ENCODE results near the gene LRRC61. TPM values are rescaled to one million over a fixed set of nuclear protein-coding genes. Genes with fewer than 3 reads are reported as not detected.

LRRC61 gene
- total RNA-seq, 1 donor from 2014 or later = 2.4 TPM

DNA sequence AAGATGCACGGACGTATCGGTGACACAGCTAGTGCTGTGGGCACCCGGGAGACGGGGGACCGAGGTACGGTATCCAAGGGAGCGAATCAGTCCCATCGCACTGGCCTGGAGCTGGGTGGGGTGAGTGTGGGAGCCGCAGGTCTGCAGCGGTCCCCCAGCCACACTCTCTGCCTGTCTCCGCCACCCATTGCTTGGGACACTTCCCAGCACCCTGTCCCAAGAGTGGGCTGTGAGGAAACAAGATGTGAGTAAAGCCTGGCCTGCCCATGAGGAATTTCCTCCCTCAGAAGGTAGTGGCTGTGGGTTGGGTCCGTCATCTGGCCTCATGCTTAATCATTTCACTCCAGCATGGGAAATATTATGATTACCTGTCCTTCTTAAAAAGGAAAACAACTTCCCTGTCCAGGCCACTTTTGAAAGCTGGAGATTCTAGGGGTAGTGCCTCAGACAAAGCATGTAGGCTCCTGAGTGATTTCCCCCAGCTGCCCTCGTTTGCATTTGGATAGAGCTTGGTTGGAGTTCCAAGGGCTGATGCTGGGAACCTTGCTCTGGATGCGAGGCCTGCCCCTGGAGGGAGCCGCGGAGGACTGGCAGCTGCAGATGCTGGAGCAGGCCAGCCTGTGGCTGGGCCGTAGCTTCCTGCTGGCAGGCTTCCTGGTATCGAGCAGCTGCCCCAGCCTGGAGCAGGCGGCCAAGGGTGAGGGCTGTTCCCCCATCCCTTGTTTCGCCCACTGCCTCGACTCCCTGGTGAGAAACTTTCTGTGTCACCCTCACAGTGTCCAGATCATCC lies 6.4 kb downstream of the LRRC61 start:
- DNase-seq (ENCODE audit: extremely low read depth, low read depth, low spot score) = no peak

DNA sequence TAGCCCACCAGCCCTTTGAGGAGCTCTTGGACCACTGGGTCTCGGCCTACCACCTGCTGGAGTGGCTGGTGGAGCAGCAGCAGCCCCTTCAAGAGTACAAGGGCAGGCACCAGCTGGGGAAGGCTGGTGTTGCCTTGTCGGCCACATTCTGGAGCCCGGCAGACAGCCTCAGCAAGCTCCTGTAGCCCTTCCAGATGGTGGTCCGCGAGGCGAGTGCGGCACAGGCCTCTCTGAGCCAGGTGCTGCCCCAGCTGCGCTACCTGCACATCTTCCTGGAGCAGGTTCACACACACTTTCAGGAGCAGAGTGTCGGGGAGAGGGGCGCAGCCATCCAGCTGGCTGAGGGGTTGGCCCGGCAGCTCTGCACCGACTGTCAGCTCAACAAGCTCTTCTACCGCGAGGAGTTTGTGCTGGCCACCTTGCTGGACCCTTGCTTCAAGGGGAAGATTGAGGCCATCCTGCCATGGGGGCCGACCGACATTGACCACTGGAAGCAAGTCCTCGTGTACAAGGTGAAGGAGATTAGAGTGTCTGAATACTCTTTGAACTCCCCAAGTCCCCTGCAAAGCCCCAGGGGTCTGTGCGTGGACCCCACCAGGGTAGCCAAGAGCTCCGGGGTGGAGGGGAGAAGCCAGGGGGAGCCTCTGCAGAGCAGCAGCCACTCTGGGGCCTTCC lies 7.2 kb downstream of the LRRC61 start:
- DNase-seq (ENCODE audit: extremely low read depth, low read depth, low spot score) = no peak

DNA sequence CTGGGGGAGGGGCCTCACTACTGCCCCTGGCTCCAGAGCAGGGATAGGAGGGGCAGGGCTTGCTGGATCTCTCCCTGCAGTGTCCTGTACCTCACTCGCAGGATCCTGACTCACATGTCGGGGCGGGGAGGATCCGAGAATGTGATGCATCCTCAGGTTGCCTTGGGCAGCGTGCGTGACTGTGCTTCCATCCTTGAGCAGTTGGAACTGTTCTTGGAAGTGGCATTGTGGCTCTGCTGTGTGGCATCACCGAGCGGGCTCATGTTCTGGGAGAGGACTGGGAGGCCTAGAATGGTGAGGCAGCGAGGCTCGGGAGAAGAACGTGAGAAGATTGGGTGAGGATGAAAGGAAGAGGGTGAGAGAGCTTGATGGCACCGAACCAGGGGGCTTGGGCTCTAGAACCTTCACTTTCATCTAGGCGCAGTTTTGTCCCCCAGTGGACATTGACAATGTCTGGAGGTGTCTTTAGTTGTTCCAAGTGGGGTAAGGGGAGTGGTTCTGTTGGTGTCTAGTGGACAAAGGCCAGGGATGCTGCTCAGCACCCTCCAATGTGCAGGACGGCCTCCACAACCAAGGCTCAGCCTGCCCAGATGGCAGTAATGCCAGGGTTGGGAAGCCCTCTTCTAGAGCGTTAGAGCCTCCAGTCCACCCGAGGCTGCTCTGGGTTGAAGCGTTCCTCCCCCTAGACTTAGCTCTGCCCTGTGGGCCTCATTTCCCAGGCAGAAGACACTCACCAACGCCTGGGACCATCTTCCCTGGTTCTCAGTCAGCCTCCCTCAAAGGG lies 9.9 kb downstream of the LRRC61 start:
- no peak for DNase-seq (ENCODE audit: extremely low read depth, low read depth, low spot score)

DNA sequence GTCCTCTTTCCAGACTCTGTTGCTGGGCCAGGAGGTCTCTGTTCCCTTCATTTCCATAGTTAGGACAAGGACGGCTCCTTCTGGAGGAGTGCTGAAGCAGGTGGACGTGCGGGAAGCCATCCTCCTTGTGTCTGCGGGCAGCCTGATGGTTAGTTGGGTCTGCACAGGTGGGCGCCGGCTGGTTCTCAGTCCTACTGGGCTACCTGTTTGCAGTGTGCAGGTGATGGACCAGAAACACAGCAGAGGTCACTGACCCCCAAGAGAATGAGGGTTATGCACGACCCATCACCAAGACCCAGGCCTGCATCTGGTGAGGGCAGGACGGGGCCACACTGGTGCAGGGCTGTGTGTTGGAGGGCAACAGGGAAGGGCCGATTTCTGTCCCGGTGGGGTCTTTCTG lies 10.5 kb downstream of the LRRC61 start:
- DNase-seq (ENCODE audit: extremely low read depth, low read depth, low spot score) = no peak

DNA sequence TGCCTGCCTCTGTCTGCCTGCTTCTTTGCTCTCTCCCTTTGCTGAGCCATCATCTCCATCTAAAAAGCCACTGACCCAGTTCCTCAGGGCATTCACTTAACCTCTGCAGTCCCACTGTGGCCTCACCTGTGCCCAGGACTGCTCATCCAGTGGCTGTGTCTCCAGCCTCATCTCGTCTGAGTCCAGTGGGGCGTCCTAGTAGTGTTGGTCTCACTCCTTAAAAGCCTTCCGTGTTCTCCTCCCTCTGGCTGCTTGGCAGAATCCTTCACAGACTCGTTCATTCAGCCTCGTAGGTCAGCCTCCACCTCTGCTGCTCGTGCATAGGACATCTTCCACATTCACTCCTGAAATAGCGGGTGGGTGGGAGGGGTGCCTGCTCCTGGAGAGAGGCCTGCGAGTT lies 11.0 kb downstream of the LRRC61 start:
- DNase-seq (ENCODE audit: extremely low read depth, low read depth, low spot score) = no peak

DNA sequence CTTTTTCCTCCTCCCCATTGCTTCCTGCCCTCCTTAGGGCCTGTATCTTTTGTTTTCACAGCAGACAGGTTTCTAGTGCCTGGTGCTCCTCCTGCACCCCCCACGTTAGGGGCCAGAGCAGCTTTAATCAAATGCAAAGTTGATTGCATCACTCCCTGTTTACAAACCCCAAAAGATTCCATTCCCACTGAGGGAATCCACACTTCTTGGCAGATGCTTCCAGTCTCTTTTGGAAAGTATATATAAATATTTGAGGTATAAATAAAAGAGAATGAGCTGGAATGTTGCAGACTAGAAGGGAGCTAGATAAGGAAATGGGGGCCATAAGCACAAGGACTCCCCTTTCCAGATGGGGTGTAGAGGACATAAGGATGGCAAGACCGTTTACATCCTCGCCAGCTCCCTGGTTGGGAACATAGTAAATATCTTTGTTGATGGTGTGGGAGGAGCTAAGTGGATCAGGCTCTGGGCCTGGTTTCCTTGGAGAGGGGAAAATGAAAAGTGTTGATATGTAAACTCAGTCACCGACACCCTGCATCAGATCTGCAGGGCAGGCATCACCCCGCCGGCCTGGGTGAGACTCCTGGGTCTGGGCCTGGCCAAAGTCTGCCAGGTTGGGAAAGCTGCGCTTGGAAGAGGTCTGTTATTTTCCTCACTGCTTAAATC lies 12.1 kb downstream of the LRRC61 start:
- no peak for DNase-seq (ENCODE audit: extremely low read depth, low read depth, low spot score)

DNA sequence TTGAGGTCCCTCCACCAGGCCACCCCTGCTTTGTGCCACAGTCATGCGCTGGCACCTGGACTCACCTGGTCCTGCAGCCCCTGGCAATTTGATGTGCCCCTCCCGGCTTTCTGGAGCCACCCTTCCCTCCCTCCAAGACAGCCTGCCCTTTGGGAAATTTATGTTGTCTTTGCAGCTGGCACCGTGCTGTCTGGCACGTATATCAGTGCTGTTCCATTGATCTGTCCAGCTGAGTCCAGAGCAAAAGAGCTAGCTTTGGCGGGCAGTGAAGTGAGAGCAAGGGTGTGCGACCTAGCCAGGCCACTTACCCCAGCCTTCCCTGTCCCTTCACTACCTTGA lies 12.6 kb downstream of the LRRC61 start:
- no peak for DNase-seq (ENCODE audit: extremely low read depth, low read depth, low spot score)

DNA sequence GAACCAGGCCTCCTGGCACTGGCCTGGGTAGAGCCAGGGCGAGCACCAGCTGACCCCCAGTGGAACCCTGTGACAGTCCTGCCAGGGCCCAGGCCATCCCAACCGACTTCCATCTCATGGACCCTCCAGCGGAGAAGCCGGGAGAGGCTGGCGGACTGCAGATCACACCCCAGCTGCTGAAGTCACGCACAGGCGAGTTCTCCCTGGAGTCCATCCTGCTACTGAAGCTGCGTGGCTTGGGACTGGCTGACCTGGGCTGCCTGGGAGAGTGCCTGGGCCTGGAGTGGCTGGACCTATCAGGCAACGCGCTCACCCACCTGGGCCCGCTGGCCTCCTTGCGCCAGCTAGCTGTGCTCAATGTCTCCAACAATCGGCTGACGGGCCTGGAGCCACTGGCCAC lies 13.6 kb downstream of the LRRC61 start:
- DNase-seq (ENCODE audit: extremely low read depth, low read depth, low spot score) = no peak

DNA sequence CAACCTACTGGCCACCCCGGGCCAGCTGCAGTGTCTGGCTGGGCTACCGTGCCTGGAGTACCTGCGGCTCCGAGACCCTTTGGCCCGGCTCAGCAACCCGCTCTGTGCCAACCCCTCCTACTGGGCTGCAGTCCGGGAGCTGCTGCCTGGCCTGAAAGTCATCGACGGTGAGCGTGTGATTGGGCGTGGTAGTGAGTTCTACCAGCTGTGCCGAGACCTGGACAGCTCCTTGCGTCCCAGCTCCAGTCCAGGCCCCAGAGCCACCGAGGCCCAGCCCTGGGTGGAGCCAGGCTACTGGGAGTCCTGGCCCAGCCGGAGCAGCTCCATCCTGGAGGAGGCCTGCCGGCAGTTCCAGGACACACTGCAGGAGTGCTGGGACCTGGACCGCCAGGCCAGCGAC lies 14.0 kb downstream of the LRRC61 start:
- no peak for DNase-seq (ENCODE audit: extremely low read depth, low read depth, low spot score)

DNA sequence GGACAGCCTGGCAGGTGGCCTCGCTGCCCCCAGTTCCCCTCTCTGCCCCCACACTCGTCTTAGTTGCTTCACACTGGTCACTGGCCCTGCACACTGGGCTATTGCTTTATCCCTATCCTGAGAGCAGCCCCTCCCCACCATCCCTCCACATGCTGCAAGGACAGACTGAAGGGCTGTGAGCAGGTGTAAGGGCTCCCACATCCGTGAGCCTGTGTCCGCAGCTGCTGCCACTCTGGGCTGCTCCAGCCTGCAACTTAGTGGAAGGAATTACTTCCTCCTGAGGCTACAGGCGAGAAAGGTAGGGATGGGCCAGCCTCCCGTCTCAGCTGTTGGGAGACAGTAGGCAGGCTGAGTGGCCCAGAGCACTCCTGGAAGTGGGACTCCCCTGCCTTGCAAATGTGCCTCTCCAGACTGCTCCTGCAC lies 14.5 kb downstream of the LRRC61 start:
- no peak for DNase-seq (ENCODE audit: extremely low read depth, low read depth, low spot score)

DNA sequence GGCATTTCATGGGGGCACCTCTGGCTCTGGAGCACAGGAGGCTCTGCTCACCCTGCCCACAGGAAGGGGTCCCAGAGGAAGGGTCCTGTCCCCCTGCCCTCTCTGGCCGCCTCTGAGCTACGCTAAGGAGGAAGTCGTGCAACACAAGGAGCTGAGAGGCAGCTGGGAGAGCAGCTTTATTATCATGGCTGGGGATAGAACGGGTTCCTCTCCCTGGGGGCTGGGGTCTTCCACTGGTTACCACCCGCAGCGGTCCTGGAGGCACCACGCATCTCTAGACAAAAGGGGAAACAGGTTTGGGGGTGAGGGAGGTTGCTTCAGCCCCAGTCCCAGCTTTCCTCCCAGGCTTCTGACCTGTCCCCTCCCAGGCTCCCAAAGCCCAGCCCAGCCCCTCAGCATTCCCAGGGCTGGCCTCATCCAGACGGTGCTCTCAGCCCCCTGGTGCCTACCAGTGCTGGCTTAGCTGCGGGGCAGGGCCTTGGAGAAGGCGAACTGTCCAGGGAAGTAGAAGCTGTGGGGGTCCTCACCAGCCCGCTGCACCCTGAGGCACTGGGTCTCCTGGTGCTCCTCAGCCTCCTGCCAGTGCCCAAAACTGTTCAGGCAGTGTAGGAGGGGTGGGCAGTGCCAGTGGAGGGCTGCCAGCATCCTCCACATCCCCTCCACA lies 15.1 kb downstream of the LRRC61 start:
- no peak for DNase-seq (ENCODE audit: extremely low read depth, low read depth, low spot score)

DNA sequence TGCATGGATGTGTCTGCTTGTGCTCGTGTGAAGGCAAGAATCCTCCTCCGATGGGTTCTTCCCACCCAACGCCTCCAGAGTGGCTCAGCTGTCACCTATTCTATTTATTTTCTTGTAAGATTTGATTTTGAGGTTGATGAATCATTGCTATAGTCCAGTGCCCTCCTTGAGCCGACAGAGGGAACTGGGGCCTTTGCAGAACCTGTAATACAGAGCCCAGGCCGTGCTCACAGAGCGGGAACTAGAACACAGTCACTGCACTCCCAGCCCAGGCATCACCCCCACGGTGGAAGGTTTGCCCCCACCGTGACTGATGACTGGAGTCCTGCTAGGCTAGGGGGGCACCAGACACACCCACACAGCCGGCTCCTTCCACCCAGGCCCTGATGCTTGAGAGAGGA lies 16.3 kb downstream of the LRRC61 start:
- DNase-seq (ENCODE audit: extremely low read depth, low read depth, low spot score) = no peak

DNA sequence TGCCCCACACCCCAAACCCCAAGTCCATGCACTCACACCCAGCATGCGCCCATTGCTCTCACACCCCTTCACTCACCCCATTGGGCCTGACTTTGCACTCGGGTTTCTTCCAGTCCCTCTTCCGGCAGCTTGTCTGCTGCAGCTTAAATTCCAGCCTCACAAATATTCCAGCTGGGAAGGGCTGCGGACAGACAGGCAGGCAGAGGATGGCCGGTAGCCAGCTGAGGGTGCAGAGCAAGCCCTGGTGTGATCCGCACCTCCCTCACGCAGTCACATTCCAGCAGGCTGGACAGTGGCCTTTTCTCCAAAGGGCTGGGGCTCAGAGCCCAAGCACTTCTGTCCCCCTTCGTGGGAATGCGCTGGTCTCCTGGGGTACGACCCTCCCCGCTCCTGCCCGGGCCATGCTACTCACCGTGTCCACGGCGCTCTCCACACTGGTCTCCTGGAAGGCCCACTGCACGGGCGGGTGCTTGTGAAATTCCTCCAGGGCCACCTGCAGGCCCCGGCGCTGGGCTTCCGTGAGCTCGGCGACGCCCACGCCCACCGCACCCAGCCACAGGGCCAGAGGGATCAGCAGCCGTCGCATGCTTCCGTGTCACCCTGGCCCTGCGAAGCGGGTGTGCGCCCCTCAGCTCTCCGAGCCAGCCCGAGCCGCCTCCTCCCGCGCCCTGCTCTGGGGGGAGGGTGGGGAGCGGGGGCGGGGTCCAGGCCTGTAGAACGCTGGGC lies 17.0 kb downstream of the LRRC61 start:
- no peak for DNase-seq (ENCODE audit: extremely low read depth, low read depth, low spot score)

DNA sequence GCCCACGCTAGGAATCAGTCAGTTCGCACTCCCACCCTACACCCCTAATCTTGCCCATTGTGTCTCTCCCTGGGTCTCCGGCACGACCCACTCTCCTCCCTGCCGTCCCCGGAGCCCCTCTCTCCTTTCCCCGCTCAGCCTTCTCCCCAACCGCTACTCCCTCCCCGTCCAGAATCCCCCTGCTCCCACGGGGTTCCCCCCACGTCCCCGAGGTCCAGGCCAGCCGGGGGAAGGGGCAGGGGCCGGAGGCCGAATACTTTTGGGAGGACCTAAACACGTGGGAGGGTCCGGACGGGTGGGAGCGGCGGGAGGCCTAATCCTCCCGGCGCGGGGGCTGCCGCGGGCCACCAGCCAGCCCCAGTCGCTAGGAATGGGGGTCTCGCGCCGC lies 17.7 kb downstream of the LRRC61 start:
- DNase-seq (ENCODE audit: extremely low read depth, low read depth, low spot score) = no peak

DNA sequence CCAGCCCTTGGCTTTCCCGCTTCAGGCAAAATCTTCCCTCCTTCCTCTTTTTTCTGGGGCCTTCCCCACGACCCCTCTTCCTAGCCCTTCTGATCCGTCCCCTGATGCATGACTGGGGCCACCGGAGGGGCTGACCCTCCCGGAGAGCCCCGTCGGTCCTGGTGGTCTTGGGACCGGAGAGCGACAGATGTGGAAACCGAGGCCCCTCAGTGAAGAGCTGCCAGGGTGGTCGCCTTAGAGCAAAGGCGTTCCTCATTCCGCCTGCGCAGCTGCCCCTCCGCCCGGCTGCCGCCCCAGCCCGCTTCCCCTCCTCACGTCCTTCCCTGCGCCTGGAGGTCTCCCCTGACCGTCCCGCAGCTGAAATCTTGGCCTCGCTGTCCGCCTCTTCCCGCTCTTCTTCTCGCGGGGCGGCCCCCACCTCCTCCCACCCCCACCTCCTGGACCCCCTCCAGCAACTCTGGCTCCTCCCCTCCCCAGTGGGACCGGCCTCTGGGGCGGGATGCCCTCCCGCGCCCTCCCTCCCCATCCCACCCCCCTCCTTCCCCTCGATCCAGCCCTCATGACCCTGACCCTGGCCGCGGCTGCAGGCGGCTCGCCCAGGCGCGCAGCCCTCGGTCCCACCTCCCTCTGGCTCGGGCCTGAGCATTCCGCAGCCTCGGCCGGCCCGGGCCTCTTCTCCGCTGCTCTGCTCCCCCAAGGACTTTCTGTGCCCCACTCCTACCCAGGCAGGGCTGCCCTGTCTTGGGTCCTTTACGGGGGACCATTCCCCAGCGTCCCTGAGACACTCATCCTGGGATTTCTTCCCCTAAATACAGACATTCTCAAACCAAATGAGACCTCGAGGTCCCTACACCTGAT lies 18.3 kb downstream of the LRRC61 start, which contains the start of gene RARRES2:
Gene RARRES2 (minus strand): TSS at position 367 of the 858 bp plus-strand sequence. CDS start 1,020 bp downstream, outside the sequence.
- DNase-seq (ENCODE audit: extremely low read depth, low read depth, low spot score) = no peak

DNA sequence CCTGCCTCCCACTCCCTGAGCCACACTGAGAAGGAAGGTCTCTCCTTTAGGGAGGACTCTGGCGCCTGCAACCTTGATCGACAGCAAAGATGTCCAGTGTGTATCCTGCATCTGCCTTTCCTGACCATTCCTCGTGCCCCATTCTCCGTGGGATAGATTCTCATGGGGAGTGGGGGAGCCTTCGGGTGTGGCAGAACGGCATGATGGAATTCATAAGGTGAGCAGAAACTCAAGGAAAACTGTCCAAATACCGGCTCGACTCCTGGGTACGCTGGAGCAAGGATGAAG lies 18.9 kb downstream of the LRRC61 start:
- no peak for DNase-seq (ENCODE audit: extremely low read depth, low read depth, low spot score)

DNA sequence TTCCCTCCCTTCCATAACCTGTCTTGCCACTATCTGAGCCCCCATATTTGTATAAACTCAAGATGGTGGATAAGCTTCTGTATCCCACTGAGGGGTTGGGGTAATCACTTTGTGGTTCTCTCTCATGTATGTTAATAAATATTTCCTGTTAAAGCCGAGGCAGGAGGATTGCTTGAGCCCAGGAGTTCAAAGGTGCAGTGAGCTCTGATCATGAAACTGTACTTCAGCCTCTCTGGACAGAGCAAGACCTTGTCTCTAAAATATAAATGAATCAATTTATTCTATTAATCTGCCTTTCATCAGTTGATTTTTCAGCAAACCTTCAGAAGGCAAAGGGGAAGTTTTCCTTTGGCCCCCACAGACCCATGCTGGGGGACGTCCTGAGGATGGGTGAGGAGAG lies 20.1 kb downstream of the LRRC61 start:
- DNase-seq (ENCODE audit: extremely low read depth, low read depth, low spot score) = no peak

DNA sequence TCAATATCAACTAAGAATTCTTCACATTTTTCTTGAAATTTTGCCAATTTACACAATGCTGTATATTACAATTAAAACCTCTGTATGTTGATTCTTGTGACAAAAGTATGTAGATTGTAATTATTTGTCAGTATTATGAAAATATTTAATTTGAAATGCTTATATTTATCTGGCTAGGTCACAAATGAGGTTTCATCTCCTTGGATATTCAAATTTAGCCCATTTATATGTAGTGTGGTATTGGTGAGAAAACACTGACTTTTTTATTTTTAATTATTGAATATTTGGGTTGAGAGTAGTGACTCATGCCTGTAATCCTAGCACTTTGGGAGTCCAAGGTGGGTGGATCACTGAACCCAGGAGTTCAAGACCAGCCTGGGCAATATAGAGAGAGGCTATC lies 21.1 kb downstream of the LRRC61 start:
- no peak for DNase-seq (ENCODE audit: extremely low read depth, low read depth, low spot score)

DNA sequence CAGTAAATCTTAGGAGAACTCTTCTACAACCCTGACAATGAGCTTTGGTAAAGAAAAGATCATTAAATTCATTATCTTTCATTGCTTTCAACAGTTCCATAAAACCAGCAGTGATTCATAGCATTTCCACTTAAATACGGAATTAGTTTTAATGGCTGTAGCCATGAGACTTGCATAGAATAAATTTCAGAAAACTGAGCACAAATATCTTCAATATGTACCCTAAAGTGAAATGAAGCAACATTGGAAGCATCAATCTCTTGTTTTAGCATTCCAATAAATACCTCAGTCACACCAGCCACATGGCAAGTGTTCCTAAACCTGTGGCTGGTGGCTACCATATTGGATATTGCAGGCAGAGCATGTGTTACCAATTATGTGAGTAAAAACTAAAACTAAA lies 21.9 kb downstream of the LRRC61 start:
- no peak for DNase-seq (ENCODE audit: extremely low read depth, low read depth, low spot score)

Data from glomerular endothelial cell (primary cell).